Ascending aorta (tissue), 2 donors: ENCODE data around the gene GNA12. TPM values are rescaled to one million over a fixed set of nuclear protein-coding genes. Genes with fewer than 3 reads are reported as not detected.

Experiments used
- DNase-seq, 2 donors: peaks; one replicate each; pipeline ENCODE4 v3.0.0-alpha.2; 2019; ENCODE audit warnings: low spot score in 2 of 2
- H3K27ac ChIP-seq, 2 donors: fragments of 200-600 bp; sonication (generic); one replicate each; pipeline ENCODE4 v1.5.1; 2016 to 2017; ENCODE audit warnings: mild to moderate bottlenecking in 1 of 2
- H3K27me3 ChIP-seq: fragments of 200-600 bp; sonication (generic); one replicate; pipeline ENCODE4 v1.5.1; 2017
- H3K36me3 ChIP-seq, 2 donors: fragments of 200-600 bp; sonication (generic); one replicate each; pipeline ENCODE4 v1.5.1; 2016
- H3K4me1 ChIP-seq, 2 donors: fragments of 200-600 bp; sonication (generic); one replicate each; pipeline ENCODE4 v1.5.1; 2016 to 2017; ENCODE audit warnings: mild to moderate bottlenecking in 1 of 2
- H3K4me3 ChIP-seq, 2 donors: fragments of 200-600 bp; sonication (generic); one replicate each; pipeline ENCODE4 v1.5.1; 2016 to 2017; ENCODE audit warnings: mild to moderate bottlenecking in 1 of 2
- H3K9me3 ChIP-seq, 2 donors: fragments of 200-600 bp; sonication (generic); one replicate each; pipeline ENCODE4 v1.5.1; 2016
- CTCF ChIP-seq, 3 experiments: fragments of 200-600 bp in 2 of 3; fragments of 450-650 bp in 1 of 3; sonication (generic) in 2 of 3; IDR thresholded peaks; one replicate each; pipeline ENCODE4 v1.5.1; 2016 to 2019; ENCODE audit warnings: antibody characterized with exemption in 3 of 3, mild to moderate bottlenecking in 1 of 3, moderate library complexity in 1 of 3
- intact Hi-C: fragments of 100-400 bp; cut with DNase I; formaldehyde crosslinking; loops from one replicate; pipeline ENCODE4 v1.15.1; 2023
- total RNA-seq: library from RNA; depleted of rRNA; stranded (reverse); fragments of >200 nt; gene quantifications from one replicate; pipeline ENCODE4 v1.1.0, GENCODE V29; 2016

GNA12 gene
- total RNA-seq, 1 donor from 2014 or later = 61.0 TPM

GRCh38 chr7:2702594-2702957, 141.5 kb downstream of the GNA12 start:
- Histone ChIP-seq H3K36me3 (no peaks in the 10 kb centered on the region), H3K4me1 (peaks cover 0 to 3% of the 10 kb centered on the region in 2 donors), H3K27me3 (no peaks in the 10 kb centered on the region), H3K27ac (peak overlapping the region in 1 of 2 donors; percentile 9), H3K9me3 (peaks cover 0 to 4% of the 10 kb centered on the region in 2 donors), H3K4me3 (no peak overlapping the region)
- no peak for DNase-seq
- TF ChIP-seq CTCF (IDR thresholded peaks at IDR 0.05) = no peak
- intact Hi-C loops = no loop called here

GRCh38 chr7:2701832-2702593, 142.1 kb downstream of the GNA12 start:
- peak in 1 of 2 donors; percentile 82 for DNase-seq
- TF ChIP-seq CTCF (IDR thresholded peaks at IDR 0.05) = no peak
- Histone ChIP-seq H3K9me3 (peaks cover 0 to 4% of the 10 kb centered on the region in 2 donors), H3K4me3 (no peak overlapping the region), H3K27ac (peak overlapping the region; percentile 9 to 46), H3K4me1 (peaks cover 0 to 3% of the 10 kb centered on the region in 2 donors), H3K27me3 (no peaks in the 10 kb centered on the region), H3K36me3 (no peaks in the 10 kb centered on the region)
- intact Hi-C loops = no loop called here

GRCh38 chr7:2701424-2701823, 142.7 kb downstream of the GNA12 start:
- peaks cover 0 to 3% of the 10 kb centered on the region in 2 donors for H3K4me1 ChIP-seq
- DNase-seq = no peak
- no peaks in the 10 kb centered on the region for H3K36me3 ChIP-seq
- peaks cover 0 to 4% of the 10 kb centered on the region in 2 donors for H3K9me3 ChIP-seq
- intact Hi-C loops = no loop called here
- peak overlapping the region; percentile 9 to 46 for H3K27ac ChIP-seq
- no peak for TF ChIP-seq CTCF (IDR thresholded peaks at IDR 0.05)
- H3K4me3 ChIP-seq = no peak overlapping the region
- no peaks in the 10 kb centered on the region for H3K27me3 ChIP-seq

GRCh38 chr7:2700141-2700850, 143.8 kb downstream of the GNA12 start:
- H3K4me1 ChIP-seq = peaks cover 0 to 3% of the 10 kb centered on the region in 2 donors
- peaks cover 0 to 4% of the 10 kb centered on the region in 2 donors for H3K9me3 ChIP-seq
- H3K4me3 ChIP-seq = no peak overlapping the region
- DNase-seq = no peak
- H3K36me3 ChIP-seq = no peaks in the 10 kb centered on the region
- no peak overlapping the region for H3K27ac ChIP-seq
- no peaks in the 10 kb centered on the region for H3K27me3 ChIP-seq
- intact Hi-C loops = no loop called here
- TF ChIP-seq CTCF (IDR thresholded peaks at IDR 0.05) = no peak

GRCh38 chr7:2699289-2699620, 144.9 kb downstream of the GNA12 start:
- no peak for TF ChIP-seq CTCF (IDR thresholded peaks at IDR 0.05)

More at GRCh38 chr7:2699289-2699620, 144.9 kb downstream of the GNA12 start:
- no peak for DNase-seq
- Histone ChIP-seq H3K9me3 (no peaks in the 10 kb centered on the region), H3K27ac (no peak overlapping the region), H3K4me1 (peaks cover 0 to 3% of the 10 kb centered on the region in 2 donors), H3K4me3 (no peak overlapping the region), H3K36me3 (no peaks in the 10 kb centered on the region), H3K27me3 (no peaks in the 10 kb centered on the region)
- intact Hi-C loops = no loop called here
